Testis (tissue), 2 donors: ENCODE measurements around the gene RIMBP2.

Source experiments
- CTCF ChIP-seq, 3 experiments: fragments of 450-650 bp in 2 of 3; fragments of 200-600 bp in 1 of 3; sonication (generic) in 1 of 3; IDR thresholded peaks; one replicate each; pipeline ENCODE4 v1.5.1; 2016 to 2019; ENCODE audit warnings: antibody characterized with exemption in 3 of 3, mild to moderate bottlenecking in 2 of 3, moderate library complexity in 1 of 3
- POLR2A ChIP-seq: fragments of 450-650 bp; IDR thresholded peaks from one replicate; pipeline ENCODE4 v1.6.1; 2017; ENCODE audit warnings: antibody characterized with exemption, mild to moderate bottlenecking, moderate library complexity

GRCh38 chr12:130447655-130447965, 268.5 kb downstream of the RIMBP2 start:
- TF ChIP-seq CTCF (IDR thresholded peaks at IDR 0.05) = no peak
- TF ChIP-seq POLR2A = no peak
